ENCODE data around the gene PITX3.

Gene PITX3

GRCh38 chr10:102229810-102230263, 11.5 kb downstream of the PITX3 start:
- ATAC-seq = peak; percentile 74
- TF ChIP-seq ARNTL (CRISPR knock-in tag; IDR thresholded peaks at IDR 0.05; ENCODE audit: borderline replicate concordance, low read depth) (no peak), CSDC2 (CRISPR knock-in tag; IDR thresholded peaks at IDR 0.05) (no peak), BACH2 (CRISPR knock-in tag; IDR thresholded peaks at IDR 0.05; ENCODE audit: borderline replicate concordance) (no peak), CREB5 (CRISPR knock-in tag; IDR thresholded peaks at IDR 0.05; ENCODE audit: low read depth) (no peak), ZNF565 (CRISPR knock-in tag; conservative IDR thresholded peaks at IDR 0.05; ENCODE audit: low read depth) (no peak), ZFP3 (CRISPR knock-in tag; IDR thresholded peaks at IDR 0.05) (no peak), SNAI2 (CRISPR knock-in tag; IDR thresholded peaks at IDR 0.05) (no peak), TOX (CRISPR knock-in tag; IDR thresholded peaks at IDR 0.05; ENCODE audit: borderline replicate concordance) (no peak), RARB (CRISPR knock-in tag; IDR thresholded peaks at IDR 0.05) (no peak), TCF4 (CRISPR knock-in tag; IDR thresholded peaks at IDR 0.05; ENCODE audit: borderline replicate concordance) (no peak), PPARA (CRISPR knock-in tag; IDR thresholded peaks at IDR 0.05; ENCODE audit: borderline replicate concordance) (no peak), ZFP30 (CRISPR knock-in tag; IDR thresholded peaks at IDR 0.05) (no peak), ISL1 (CRISPR knock-in tag; IDR thresholded peaks at IDR 0.05) (no peak), ZC3H10 (CRISPR knock-in tag; IDR thresholded peaks at IDR 0.05) (no peak), OSR1 (CRISPR knock-in tag; IDR thresholded peaks at IDR 0.05) (no peak), PATZ1 (CRISPR knock-in tag; IDR thresholded peaks at IDR 0.05; ENCODE audit: borderline replicate concordance) (no peak), ZNF70 (CRISPR knock-in tag; IDR thresholded peaks at IDR 0.05) (no peak), ZNF8 (CRISPR knock-in tag; IDR thresholded peaks at IDR 0.05) (no peak), POU6F1 (CRISPR knock-in tag; IDR thresholded peaks at IDR 0.05; ENCODE audit: borderline replicate concordance, low read depth) (no peak)

GRCh38 chr10:102227050-102227449, 14.3 kb downstream of the PITX3 start:
- ATAC-seq = no peak
- TF ChIP-seq CREB5 (CRISPR knock-in tag; IDR thresholded peaks at IDR 0.05; ENCODE audit: low read depth) = no peak

- TF ChIP-seq ZNF8 (CRISPR knock-in tag; IDR thresholded peaks at IDR 0.05) = no peak
- no peak for ATAC-seq
Measured at GRCh38 chr10:102226542-102226870, 14.8 kb downstream of the PITX3 start.

GRCh38 chr10:102225646-102226541, 15.4 kb downstream of the PITX3 start, which contains the start of gene ELOVL3:
Gene ELOVL3, plus strand, starts transcription at chr10:102226299. Its CDS starts 250 bp downstream, at chr10:102226549.
- peak; percentile 90 for ATAC-seq
- no peak for TF ChIP-seq BACH2 (CRISPR knock-in tag; IDR thresholded peaks at IDR 0.05; ENCODE audit: borderline replicate concordance)
- TF ChIP-seq OSR1 (CRISPR knock-in tag; IDR thresholded peaks at IDR 0.05) = no peak
- no peak for TF ChIP-seq POU6F1 (CRISPR knock-in tag; IDR thresholded peaks at IDR 0.05; ENCODE audit: borderline replicate concordance, low read depth)
- TF ChIP-seq RARB (CRISPR knock-in tag; IDR thresholded peaks at IDR 0.05) = no peak
- no peak for TF ChIP-seq SNAI2 (CRISPR knock-in tag; IDR thresholded peaks at IDR 0.05)
- TF ChIP-seq PPARA (CRISPR knock-in tag; IDR thresholded peaks at IDR 0.05; ENCODE audit: borderline replicate concordance) = no peak
- no peak for TF ChIP-seq ZNF565 (CRISPR knock-in tag; conservative IDR thresholded peaks at IDR 0.05; ENCODE audit: low read depth)
- no peak for TF ChIP-seq TCF4 (CRISPR knock-in tag; IDR thresholded peaks at IDR 0.05; ENCODE audit: borderline replicate concordance)
- TF ChIP-seq PATZ1 (CRISPR knock-in tag; IDR thresholded peaks at IDR 0.05; ENCODE audit: borderline replicate concordance) = no peak
- no peak for TF ChIP-seq CREB5 (CRISPR knock-in tag; IDR thresholded peaks at IDR 0.05; ENCODE audit: low read depth)
- TF ChIP-seq TOX (CRISPR knock-in tag; IDR thresholded peaks at IDR 0.05; ENCODE audit: borderline replicate concordance) = no peak

Data from SK-N-SH treated with all-trans-retinoic acid at 6 μM for 48 hours (cell line).